Measurements from ENCODE around the gene NOX1.
A peak's percentile ranks its signal among the peaks of the same experiment; 100 is the strongest.

NOX1 gene

GRCh38 chrX:100874325-100874724 lies at the start of gene NOX1:
NOX1 (minus strand) TSS chrX:100874359; CDS start chrX:100874139, 220 bp downstream.
- DNase-seq (ENCODE audit: low spot score), result no peak

GRCh38 chrX:100915562-100915961 lies 41.4 kb upstream of the NOX1 start:
- DNase-seq (ENCODE audit: low spot score), result no peak

- DNase-seq (ENCODE audit: low spot score), result no peak
Measured at GRCh38 chrX:100913111-100913510, 39.0 kb upstream of the NOX1 start.

- no peak for DNase-seq (ENCODE audit: low spot score)
Measured at GRCh38 chrX:100911731-100912130, 37.6 kb upstream of the NOX1 start.

- DNase-seq (ENCODE audit: low spot score), result no peak
Measured at GRCh38 chrX:100905620-100906019, 31.5 kb upstream of the NOX1 start.

GRCh38 chrX:100904433-100904832 lies 30.3 kb upstream of the NOX1 start:
- DNase-seq (ENCODE audit: low spot score), result no peak

GRCh38 chrX:100895365-100896075 lies 21.4 kb upstream of the NOX1 start:
- DNase-seq (ENCODE audit: low spot score), result peak; percentile 19

- DNase-seq (ENCODE audit: low spot score), result no peak
Measured at GRCh38 chrX:100883654-100884053, 9.5 kb upstream of the NOX1 start.

GRCh38 chrX:100880368-100880767 lies 6.2 kb upstream of the NOX1 start:
- DNase-seq (ENCODE audit: low spot score), result no peak

GRCh38 chrX:100871594-100872560 lies 2.3 kb downstream of the NOX1 start:
- DNase-seq (ENCODE audit: low spot score), result no peak

- no peak for DNase-seq (ENCODE audit: low spot score)
Measured at GRCh38 chrX:100870527-100870926, 3.6 kb downstream of the NOX1 start.

GRCh38 chrX:100868273-100868672 lies 5.9 kb downstream of the NOX1 start:
- DNase-seq (ENCODE audit: low spot score), result no peak

GRCh38 chrX:100864657-100865391 lies 9.3 kb downstream of the NOX1 start:
- peak; percentile 37 for DNase-seq (ENCODE audit: low spot score)

- no peak for DNase-seq (ENCODE audit: low spot score)
Measured at GRCh38 chrX:100863326-100863864, 10.8 kb downstream of the NOX1 start.

- no peak for DNase-seq (ENCODE audit: low spot score)
Measured at GRCh38 chrX:100852810-100853209, 21.3 kb downstream of the NOX1 start.

GRCh38 chrX:100850317-100850716 lies 23.8 kb downstream of the NOX1 start:
- no peak for DNase-seq (ENCODE audit: low spot score)

GRCh38 chrX:100831219-100831946 lies 42.8 kb downstream of the NOX1 start:
- DNase-seq (ENCODE audit: low spot score), result no peak

GRCh38 chrX:100830547-100830946 lies 43.6 kb downstream of the NOX1 start:
- DNase-seq (ENCODE audit: low spot score), result no peak

- DNase-seq (ENCODE audit: low spot score), result no peak
Measured at GRCh38 chrX:100830143-100830542, 44.0 kb downstream of the NOX1 start.

- no peak for DNase-seq (ENCODE audit: low spot score)
Measured at GRCh38 chrX:100829730-100830129, 44.4 kb downstream of the NOX1 start.

Measured in AG20443 (cell line).